Transverse colon (tissue), 4 donors: ENCODE data around the gene HOXC12. TPM values are rescaled to one million over a fixed set of nuclear protein-coding genes. Genes with fewer than 3 reads are reported as not detected.

ENCODE experiments used
- DNase-seq: peaks from one replicate; pipeline ENCODE4 v3.0.0-alpha.2; 2019
- H3K27ac ChIP-seq, 4 donors: fragments of 200-600 bp; sonication (generic); 2 replicates each; pipeline ENCODE4 v1.5.1; 2016 to 2018; ENCODE audit warnings: inconsistent platforms in 4 of 4
- H3K27me3 ChIP-seq: fragments of 200-600 bp; sonication (generic); 2 replicates; pipeline ENCODE4 v1.5.1; 2017; ENCODE audit warnings: inconsistent platforms
- H3K36me3 ChIP-seq, 4 donors: fragments of 200-600 bp; sonication (generic); 2 replicates each; pipeline ENCODE4 v1.5.1; 2017 to 2019; ENCODE audit warnings: inconsistent platforms in 4 of 4
- H3K4me1 ChIP-seq, 4 donors: fragments of 200-600 bp; sonication (generic); 2 replicates each; pipeline ENCODE4 v1.5.1; 2017 to 2020; ENCODE audit warnings: inconsistent platforms in 4 of 4
- H3K4me3 ChIP-seq, 4 donors: fragments of 200-600 bp; sonication (generic); 1 replicate in 1 of 4; 2 replicates in 3 of 4; pipeline versions ENCODE4 v1.5.1 to v1.6.1; 2017 to 2019; ENCODE audit warnings: inconsistent platforms in 4 of 4
- H3K9me3 ChIP-seq, 2 donors: fragments of 200-600 bp; sonication (generic); 2 replicates each; pipeline ENCODE4 v1.5.1; 2017 to 2019; ENCODE audit warnings: inconsistent platforms in 2 of 2
- EP300 ChIP-seq: sonication (generic); formaldehyde crosslinking; IDR thresholded peaks from one replicate; pipeline ENCODE4 v1.6.1; 2017; ENCODE audit warnings: antibody characterized with exemption, low read depth
- POLR2A ChIP-seq: fragments of 450-650 bp; IDR thresholded peaks from one replicate; pipeline ENCODE4 v1.6.1; 2016; ENCODE audit warnings: antibody characterized with exemption, mild to moderate bottlenecking, moderate library complexity
- POLR2AphosphoS5 ChIP-seq, 3 donors: sonication (generic); formaldehyde crosslinking; IDR thresholded peaks; one replicate each; pipeline ENCODE4 v1.6.1; 2016; ENCODE audit warnings: antibody characterized with exemption in 3 of 3
- WGBS, 2 donors: methylation state at CpG; one replicate each; pipeline ENCODE4 v1.1.5; 2018; ENCODE audit warnings: low coverage in 1 of 2; 5-methylcytosine and 5-hydroxymethylcytosine counted together
- in situ Hi-C, 4 donors: fragments of 200-750 bp; cut with MboI; loops; one replicate each; pipeline versions ENCODE4 v1.15.0 to v1.15.1; 2017; ENCODE audit warnings: low sequenced_read_pairs in 3 of 4, low pct_ligation_motif_present in 1 of 4, low pct_unique_long_range_greater_than_20kb in 1 of 4
- intact Hi-C: fragments of 100-400 bp; cut with DNase I; formaldehyde crosslinking; loops from one replicate; pipeline ENCODE4 v1.15.1; 2023; ENCODE audit warnings: low total_unique reads
- total RNA-seq, 4 donors: library from RNA; depleted of rRNA; stranded (reverse); fragments of >200 nt; gene quantifications; one replicate each; pipeline ENCODE4 v1.1.0, GENCODE V29; 2016
- TF ChIP-seq, protein P1 (sequence below), 5 experiments: fragments of 200-600 bp in 3 of 5; fragments of 450-650 bp in 2 of 5; sonication (generic) in 3 of 5; IDR thresholded peaks; 1 replicate in 2 of 5; 2 replicates in 3 of 5; pipeline ENCODE4 v1.5.1; 2016 to 2017; ENCODE audit warnings: antibody characterized with exemption in 5 of 5, inconsistent platforms in 3 of 5, mild to moderate bottlenecking in 2 of 5, moderate library complexity in 1 of 5

HOXC12 gene
- total RNA-seq, 4 donors from 2014 or later = not detected

- DNase-seq = no peak
- TF ChIP-seq EP300 = no peak
- TF ChIP-seq POLR2AphosphoS5 (IDR thresholded peaks at IDR 0.05) = no peak
- TF ChIP-seq, protein P1, sequence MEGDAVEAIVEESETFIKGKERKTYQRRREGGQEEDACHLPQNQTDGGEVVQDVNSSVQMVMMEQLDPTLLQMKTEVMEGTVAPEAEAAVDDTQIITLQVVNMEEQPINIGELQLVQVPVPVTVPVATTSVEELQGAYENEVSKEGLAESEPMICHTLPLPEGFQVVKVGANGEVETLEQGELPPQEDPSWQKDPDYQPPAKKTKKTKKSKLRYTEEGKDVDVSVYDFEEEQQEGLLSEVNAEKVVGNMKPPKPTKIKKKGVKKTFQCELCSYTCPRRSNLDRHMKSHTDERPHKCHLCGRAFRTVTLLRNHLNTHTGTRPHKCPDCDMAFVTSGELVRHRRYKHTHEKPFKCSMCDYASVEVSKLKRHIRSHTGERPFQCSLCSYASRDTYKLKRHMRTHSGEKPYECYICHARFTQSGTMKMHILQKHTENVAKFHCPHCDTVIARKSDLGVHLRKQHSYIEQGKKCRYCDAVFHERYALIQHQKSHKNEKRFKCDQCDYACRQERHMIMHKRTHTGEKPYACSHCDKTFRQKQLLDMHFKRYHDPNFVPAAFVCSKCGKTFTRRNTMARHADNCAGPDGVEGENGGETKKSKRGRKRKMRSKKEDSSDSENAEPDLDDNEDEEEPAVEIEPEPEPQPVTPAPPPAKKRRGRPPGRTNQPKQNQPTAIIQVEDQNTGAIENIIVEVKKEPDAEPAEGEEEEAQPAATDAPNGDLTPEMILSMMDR (IDR thresholded peaks at IDR 0.05) = no peak
- TF ChIP-seq POLR2A = no peak
- intact Hi-C loops (no loop called here), in situ Hi-C loops (no loop called here)
- H3K27ac ChIP-seq = no peak overlapping the region
- H3K27me3 ChIP-seq = peaks cover 100% of the 10 kb centered on the region
- H3K4me1 ChIP-seq = no peaks in the 10 kb centered on the region
- WGBS, 2 donors = 14% methylated on average over 34 of the region's 34 CpGs; no CpG with 5 or more reads in 1 of the 2 donors
- no peaks in the 10 kb centered on the region for H3K9me3 ChIP-seq
- H3K4me3 ChIP-seq = no peak overlapping the region
- no peaks in the 10 kb centered on the region for H3K36me3 ChIP-seq
These were observed 4.9 kb upstream of the HOXC12 start for GRCh38 chr12:53949631-53950436.

DNA sequence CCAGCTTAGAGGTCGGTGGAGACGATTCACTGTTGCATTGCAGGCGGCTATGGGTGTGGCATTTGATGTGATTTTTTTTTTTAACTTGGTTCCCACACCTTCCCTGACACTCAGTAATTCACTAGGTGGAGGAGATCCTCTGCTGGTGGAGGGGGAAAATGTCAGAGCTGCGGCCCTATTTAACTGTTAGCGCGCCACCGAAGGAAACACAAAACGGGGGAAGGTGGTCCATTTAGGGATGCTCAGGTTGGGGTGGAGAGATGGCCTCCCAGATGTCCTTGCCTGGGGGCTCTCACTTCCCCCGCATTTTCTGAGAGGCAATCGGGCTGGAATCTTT, 4.3 kb upstream of the HOXC12 start:
- H3K27me3 ChIP-seq = peaks cover 100% of the 10 kb centered on the region
- TF ChIP-seq POLR2AphosphoS5 (IDR thresholded peaks at IDR 0.05) (no peak), POLR2A (no peak), EP300 (no peak)
- TF ChIP-seq, protein P1 (IDR thresholded peaks at IDR 0.05) = no peak
- no peaks in the 10 kb centered on the region for H3K4me1 ChIP-seq
- no peak overlapping the region for H3K27ac ChIP-seq
- in situ Hi-C loops = no loop called here
- H3K9me3 ChIP-seq = no peaks in the 10 kb centered on the region
- H3K4me3 ChIP-seq = no peak overlapping the region
- intact Hi-C loops = no loop called here
- H3K36me3 ChIP-seq = no peaks in the 10 kb centered on the region
- WGBS, 2 donors = 17% methylated on average over 10 of the region's 10 CpGs; no CpG with 5 or more reads in 1 of the 2 donors
- DNase-seq = no peak

GRCh38 chr12:53950789-53951576, 3.7 kb upstream of the HOXC12 start:
- H3K36me3 ChIP-seq = no peaks in the 10 kb centered on the region
- H3K27ac ChIP-seq = no peak overlapping the region
- no peaks in the 10 kb centered on the region for H3K4me1 ChIP-seq
- no peak for TF ChIP-seq EP300
- no peak for TF ChIP-seq POLR2A
- TF ChIP-seq, protein P1 (IDR thresholded peaks at IDR 0.05) = no peak
- TF ChIP-seq POLR2AphosphoS5 (IDR thresholded peaks at IDR 0.05) = no peak
- in situ Hi-C loops (no loop called here), intact Hi-C loops (no loop called here)
- no peak overlapping the region for H3K4me3 ChIP-seq
- no peak for DNase-seq
- peaks cover 100% of the 10 kb centered on the region for H3K27me3 ChIP-seq
- 14% methylated on average over 34 of the region's 34 CpGs; no CpG with 5 or more reads in 1 of the 2 donors for WGBS, 2 donors
- no peaks in the 10 kb centered on the region for H3K9me3 ChIP-seq

- H3K4me3 ChIP-seq = no peak overlapping the region
- peaks cover 0 to 3% (median 0%) of the 10 kb centered on the region in 4 donors for H3K4me1 ChIP-seq
- intact Hi-C loops (no loop called here), in situ Hi-C loops (no loop called here)
- TF ChIP-seq EP300 (no peak), POLR2AphosphoS5 (IDR thresholded peaks at IDR 0.05) (no peak), POLR2A (no peak)
- TF ChIP-seq, protein P1 (IDR thresholded peaks at IDR 0.05) = no peak
- WGBS, 2 donors = 19% methylated on average over 47 of the region's 47 CpGs; no CpG with 5 or more reads in 1 of the 2 donors
- H3K27me3 ChIP-seq = peaks cover 100% of the 10 kb centered on the region
- no peak overlapping the region for H3K27ac ChIP-seq
- H3K9me3 ChIP-seq = no peaks in the 10 kb centered on the region
- no peaks in the 10 kb centered on the region for H3K36me3 ChIP-seq
- DNase-seq = no peak
These were observed 2.9 kb upstream of the HOXC12 start for GRCh38 chr12:53951577-53952334.
